ENCODE results near the gene FSTL5.

FSTL5 gene

DNA sequence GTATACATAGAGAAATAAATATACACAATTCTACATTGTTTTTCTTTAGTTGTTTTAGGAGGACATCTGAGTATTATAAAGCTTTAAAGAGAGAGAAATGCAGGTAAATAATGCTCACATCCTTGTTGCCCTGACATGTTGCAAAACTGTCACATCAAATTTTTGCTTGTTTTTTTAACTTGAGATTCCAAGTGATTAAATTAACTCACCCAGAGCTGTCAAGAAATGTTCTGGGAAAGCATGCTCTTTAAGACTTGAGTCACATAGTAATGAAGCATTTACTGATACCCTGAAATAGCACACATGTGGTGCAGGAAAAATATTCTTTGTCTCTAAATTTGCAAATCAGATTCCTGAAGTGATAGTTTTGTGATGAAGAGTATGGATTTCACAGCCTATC, 665.6 kb downstream of the FSTL5 start:
- TF ChIP-seq FOXP2 (optimal IDR thresholded peaks at IDR 0.05; ENCODE audit: control extremely low read depth, extremely low read length, insufficient read depth) (no peak), EZH2 (IDR thresholded peaks at IDR 0.05) (no peak), POLR2AphosphoS5 (IDR thresholded peaks at IDR 0.05; ENCODE audit: borderline replicate concordance, low read depth, low read length) (no peak)
- Histone ChIP-seq H3K27ac (no peak overlapping the region), H3K9me3 (ENCODE audit: low read depth, low read length) (no peaks in the 10 kb centered on the region), H3K9ac (ENCODE audit: insufficient read length) (no peak overlapping the region), H3K36me3 (ENCODE audit: insufficient read depth, low read length) (no peaks in the 10 kb centered on the region), H3K4me3 (no peak overlapping the region)
- DNase-seq (ENCODE audit: low read depth, low spot score) = no peak

DNA sequence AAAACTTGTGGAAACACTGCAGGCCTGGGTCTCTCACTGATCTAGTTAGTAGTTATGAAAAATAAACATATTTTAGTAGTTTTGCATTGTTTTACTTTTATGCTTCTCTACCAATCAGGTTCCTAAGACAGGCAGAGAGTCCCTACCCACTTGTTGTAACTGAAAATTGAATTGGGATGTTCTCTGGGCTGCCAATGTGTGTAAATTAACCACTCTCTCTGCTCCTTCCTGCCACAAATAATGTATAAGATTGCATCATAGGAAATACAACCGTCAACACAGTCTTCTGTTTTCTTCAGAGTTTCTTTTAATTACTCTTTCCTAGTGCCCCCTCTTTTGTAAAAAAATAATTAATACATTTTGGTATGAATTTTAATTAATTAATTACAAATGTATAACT, 677.3 kb downstream of the FSTL5 start:
- DNase-seq (ENCODE audit: low read depth, low spot score) = peak; percentile 50
- H3K4me3 ChIP-seq = peak overlapping the region; percentile 26; the same call in 1 of the 2 replicates
- TF ChIP-seq EZH2 (IDR thresholded peaks at IDR 0.05) (no peak), FOXP2 (optimal IDR thresholded peaks at IDR 0.05; ENCODE audit: control extremely low read depth, extremely low read length, insufficient read depth) (no peak)

DNA sequence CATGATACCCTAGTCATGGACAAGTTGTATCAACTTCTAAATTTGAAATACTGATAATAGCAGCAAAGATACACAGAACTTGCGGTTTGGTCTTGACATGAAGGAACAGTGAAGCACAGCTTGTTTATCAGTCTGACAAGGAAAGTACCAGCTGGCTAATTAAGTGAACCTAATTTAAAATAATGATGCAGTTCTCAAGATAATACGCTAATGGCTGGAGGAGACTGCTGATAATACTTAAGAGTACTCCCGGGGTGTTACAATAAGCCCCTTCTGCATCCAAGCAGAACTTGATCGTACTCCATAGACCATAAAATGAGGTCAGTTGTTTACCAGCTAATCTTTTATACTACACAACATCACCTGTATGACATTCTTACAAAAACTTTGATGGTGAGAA, 697.5 kb downstream of the FSTL5 start:
- DNase-seq (ENCODE audit: low read depth, low spot score) = no peak
- Histone ChIP-seq H3K36me3 (ENCODE audit: insufficient read depth, low read length) (no peaks in the 10 kb centered on the region), H3K4me3 (no peak overlapping the region), H3K9me3 (ENCODE audit: low read depth, low read length) (no peaks in the 10 kb centered on the region), H3K27ac (no peak overlapping the region), H3K9ac (ENCODE audit: insufficient read length) (no peak overlapping the region)
- TF ChIP-seq POLR2AphosphoS5 (IDR thresholded peaks at IDR 0.05; ENCODE audit: borderline replicate concordance, low read depth, low read length) (no peak), FOXP2 (optimal IDR thresholded peaks at IDR 0.05; ENCODE audit: control extremely low read depth, extremely low read length, insufficient read depth) (no peak), EZH2 (IDR thresholded peaks at IDR 0.05) (no peak)

More for the DNA sequence above, 677.3 kb downstream of the FSTL5 start:
- Histone ChIP-seq H3K27ac (peak overlapping the region; percentile 84), H3K9me3 (ENCODE audit: low read depth, low read length) (no peaks in the 10 kb centered on the region), H3K36me3 (ENCODE audit: insufficient read depth, low read length) (no peaks in the 10 kb centered on the region), H3K9ac (ENCODE audit: insufficient read length) (peak overlapping the region; percentile 14)

DNA sequence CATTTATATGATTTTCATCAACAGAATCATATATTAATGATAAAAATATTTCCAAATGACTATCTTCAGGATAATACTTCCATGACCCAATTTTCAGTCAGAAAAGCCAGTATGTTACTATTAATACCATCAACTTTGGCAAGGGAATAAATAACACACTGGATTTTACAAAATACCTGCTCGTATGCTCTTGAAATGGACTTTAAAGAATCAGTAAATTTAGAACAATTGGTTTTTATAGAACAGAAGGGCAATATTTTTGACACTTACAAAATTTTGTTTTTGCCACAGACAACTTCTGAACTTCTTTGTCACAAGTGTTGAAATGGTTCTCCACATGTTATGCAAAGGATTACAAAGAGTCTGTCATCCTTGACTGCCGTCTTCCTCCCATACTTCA, 700.4 kb downstream of the FSTL5 start:
- Histone ChIP-seq H3K4me3 (no peak overlapping the region), H3K36me3 (ENCODE audit: insufficient read depth, low read length) (no peaks in the 10 kb centered on the region), H3K9ac (ENCODE audit: insufficient read length) (no peak overlapping the region), H3K9me3 (ENCODE audit: low read depth, low read length) (no peaks in the 10 kb centered on the region), H3K27ac (no peak overlapping the region)
- TF ChIP-seq EZH2 (IDR thresholded peaks at IDR 0.05) (no peak), POLR2AphosphoS5 (IDR thresholded peaks at IDR 0.05; ENCODE audit: borderline replicate concordance, low read depth, low read length) (no peak), FOXP2 (optimal IDR thresholded peaks at IDR 0.05; ENCODE audit: control extremely low read depth, extremely low read length, insufficient read depth) (no peak)
- DNase-seq (ENCODE audit: low read depth, low spot score) = no peak

DNA sequence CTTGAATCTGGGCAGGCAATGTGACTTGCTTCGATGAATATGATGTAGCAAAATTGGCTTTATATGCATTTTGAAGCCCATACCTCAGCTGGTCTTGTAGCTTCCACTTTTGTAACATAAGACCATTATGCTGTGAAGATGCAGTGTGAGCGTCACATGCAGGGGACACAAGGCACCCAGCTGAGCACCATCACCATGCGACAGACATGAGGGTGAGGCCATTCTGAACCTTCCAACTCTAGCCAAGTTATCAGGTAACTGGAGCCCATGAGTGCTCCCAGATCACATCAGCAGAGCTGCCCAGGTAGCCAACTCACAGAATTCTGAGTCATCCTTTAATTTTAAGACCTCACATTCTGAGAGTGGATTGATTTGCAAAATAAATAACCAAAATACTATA, 705.9 kb downstream of the FSTL5 start:
- DNase-seq (ENCODE audit: low read depth, low spot score) = no peak
- Histone ChIP-seq H3K36me3 (ENCODE audit: insufficient read depth, low read length) (no peaks in the 10 kb centered on the region), H3K4me3 (no peak overlapping the region), H3K9ac (ENCODE audit: insufficient read length) (no peak overlapping the region), H3K9me3 (ENCODE audit: low read depth, low read length) (no peaks in the 10 kb centered on the region), H3K27ac (no peak overlapping the region)
- no peak for TF ChIP-seq FOXP2 (optimal IDR thresholded peaks at IDR 0.05; ENCODE audit: control extremely low read depth, extremely low read length, insufficient read depth)
- no peak for TF ChIP-seq EZH2 (IDR thresholded peaks at IDR 0.05)
- no peak for TF ChIP-seq POLR2AphosphoS5 (IDR thresholded peaks at IDR 0.05; ENCODE audit: borderline replicate concordance, low read depth, low read length)

DNA sequence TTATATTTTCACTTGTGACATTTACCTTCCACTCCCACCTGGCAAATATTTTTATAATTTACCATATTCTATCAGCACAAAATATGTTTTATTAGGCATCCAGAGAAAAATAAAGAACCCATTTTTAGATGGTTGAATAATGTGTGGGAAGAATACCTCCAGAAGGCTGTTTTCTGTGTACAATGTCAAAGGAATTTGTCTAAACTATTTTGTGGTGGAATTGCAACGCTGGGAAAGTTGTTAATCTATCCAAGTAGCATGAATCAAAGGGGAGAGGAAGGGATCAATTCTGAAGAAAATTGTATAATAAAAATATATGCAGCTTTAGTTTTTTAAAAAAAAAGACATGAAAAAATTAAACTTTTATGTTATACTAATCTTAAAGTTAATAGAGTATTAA, 706.5 kb downstream of the FSTL5 start:
- Histone ChIP-seq H3K36me3 (ENCODE audit: insufficient read depth, low read length) (no peaks in the 10 kb centered on the region), H3K9ac (ENCODE audit: insufficient read length) (no peak overlapping the region), H3K4me3 (no peak overlapping the region), H3K27ac (no peak overlapping the region), H3K9me3 (ENCODE audit: low read depth, low read length) (no peaks in the 10 kb centered on the region)
- TF ChIP-seq FOXP2 (optimal IDR thresholded peaks at IDR 0.05; ENCODE audit: control extremely low read depth, extremely low read length, insufficient read depth) (no peak), EZH2 (IDR thresholded peaks at IDR 0.05) (no peak)
- no peak for DNase-seq (ENCODE audit: low read depth, low spot score)

DNA sequence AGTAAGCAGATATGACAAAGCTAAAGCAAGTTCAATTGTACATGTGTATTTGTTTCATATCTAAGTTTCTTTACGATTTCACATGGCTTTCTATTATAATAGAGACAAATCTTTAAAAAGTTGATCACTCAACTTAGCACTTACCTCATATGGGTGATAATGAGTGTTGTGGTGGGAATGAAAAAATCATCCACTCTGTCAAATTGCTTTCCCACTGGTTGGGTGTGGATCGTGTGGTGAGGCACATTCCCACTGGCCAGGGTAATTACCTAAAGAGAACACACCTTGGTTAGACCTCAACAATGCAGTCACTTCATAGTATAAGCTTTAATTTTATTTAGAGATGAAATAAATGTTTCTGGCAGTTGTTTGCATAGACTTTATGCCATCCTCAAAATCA, 708.9 kb downstream of the FSTL5 start:
- Histone ChIP-seq H3K4me3 (no peak overlapping the region), H3K36me3 (ENCODE audit: insufficient read depth, low read length) (no peaks in the 10 kb centered on the region), H3K9ac (ENCODE audit: insufficient read length) (no peak overlapping the region), H3K9me3 (ENCODE audit: low read depth, low read length) (no peaks in the 10 kb centered on the region), H3K27ac (no peak overlapping the region)
- no peak for DNase-seq (ENCODE audit: low read depth, low spot score)
- no peak for TF ChIP-seq FOXP2 (optimal IDR thresholded peaks at IDR 0.05; ENCODE audit: control extremely low read depth, extremely low read length, insufficient read depth)
- TF ChIP-seq POLR2AphosphoS5 (IDR thresholded peaks at IDR 0.05; ENCODE audit: borderline replicate concordance, low read depth, low read length) = no peak
- TF ChIP-seq EZH2 (IDR thresholded peaks at IDR 0.05) = no peak

DNA sequence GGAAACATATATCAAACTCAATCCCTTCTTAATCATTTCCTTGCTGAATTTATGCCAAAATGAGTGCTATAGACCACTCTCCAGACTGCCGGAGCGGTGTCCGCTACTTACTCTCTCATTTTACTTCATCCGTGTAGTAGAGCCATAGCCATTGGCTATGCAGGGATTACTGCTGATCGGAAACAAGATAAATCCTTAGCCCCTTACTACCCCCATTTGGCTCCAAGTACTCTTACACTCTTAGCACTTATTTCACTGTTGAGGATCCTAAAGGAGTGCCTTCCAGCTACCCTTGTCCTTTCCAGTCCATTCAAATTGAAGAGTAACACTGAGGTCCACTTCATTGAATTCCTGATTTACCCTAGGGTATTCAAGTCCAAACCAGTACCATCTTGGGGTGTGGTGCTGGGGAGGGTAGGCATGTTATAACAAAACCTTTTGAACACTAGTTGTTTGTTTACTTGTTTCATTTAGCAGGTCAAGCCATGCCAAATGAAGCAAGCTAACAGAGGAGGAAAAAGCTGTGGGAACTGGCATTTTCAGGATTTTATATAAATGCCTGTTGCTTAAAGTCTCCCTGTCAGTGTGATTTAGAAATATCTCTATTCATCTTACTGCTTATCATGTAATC, 715.1 kb downstream of the FSTL5 start:
- H3K27ac ChIP-seq = no peak overlapping the region
- no peak overlapping the region for H3K4me3 ChIP-seq
- no peaks in the 10 kb centered on the region for H3K36me3 ChIP-seq (ENCODE audit: insufficient read depth, low read length)
- TF ChIP-seq POLR2AphosphoS5 (IDR thresholded peaks at IDR 0.05; ENCODE audit: borderline replicate concordance, low read depth, low read length) (no peak), FOXP2 (optimal IDR thresholded peaks at IDR 0.05; ENCODE audit: control extremely low read depth, extremely low read length, insufficient read depth) (no peak), EZH2 (IDR thresholded peaks at IDR 0.05) (no peak)
- H3K9me3 ChIP-seq (ENCODE audit: low read depth, low read length) = no peaks in the 10 kb centered on the region
- DNase-seq (ENCODE audit: low read depth, low spot score) = no peak
- H3K9ac ChIP-seq (ENCODE audit: insufficient read length) = no peak overlapping the region

DNA sequence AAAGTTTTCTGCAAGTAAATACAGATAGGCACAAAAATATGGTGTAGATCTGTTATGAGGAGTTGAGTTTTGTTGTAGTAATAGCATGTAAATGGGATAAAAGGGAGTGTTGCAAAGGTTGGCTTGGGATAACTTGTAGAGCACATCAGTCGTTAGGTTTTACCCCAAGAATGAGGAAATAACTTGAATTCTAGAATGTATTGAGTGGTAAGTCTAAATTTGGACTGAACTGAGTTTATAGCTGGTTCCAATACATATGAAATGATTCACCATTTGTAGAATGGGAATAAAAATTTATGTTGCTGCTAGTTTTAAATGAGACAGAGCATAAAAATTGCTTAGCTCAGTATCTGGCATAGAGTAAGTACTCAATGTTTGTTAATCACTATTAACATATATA, 719.2 kb downstream of the FSTL5 start:
- no peak for DNase-seq (ENCODE audit: low read depth, low spot score)
- H3K36me3 ChIP-seq (ENCODE audit: insufficient read depth, low read length) = no peaks in the 10 kb centered on the region
- H3K27ac ChIP-seq = no peak overlapping the region
- no peak overlapping the region for H3K9ac ChIP-seq (ENCODE audit: insufficient read length)
- H3K4me3 ChIP-seq = no peak overlapping the region
- TF ChIP-seq POLR2AphosphoS5 (IDR thresholded peaks at IDR 0.05; ENCODE audit: borderline replicate concordance, low read depth, low read length) (no peak), EZH2 (IDR thresholded peaks at IDR 0.05) (no peak), FOXP2 (optimal IDR thresholded peaks at IDR 0.05; ENCODE audit: control extremely low read depth, extremely low read length, insufficient read depth) (no peak)
- H3K9me3 ChIP-seq (ENCODE audit: low read depth, low read length) = no peaks in the 10 kb centered on the region
